Measurements from ENCODE around the gene KIF12.

The KIF12 gene

GRCh38 chr9:114123031-114123977, 24.2 kb upstream of the KIF12 start:
- no peak for DNase-seq

- DNase-seq, result no peak
These were observed 23.3 kb upstream of the KIF12 start for GRCh38 chr9:114122136-114123027.

GRCh38 chr9:114121227-114122135, 22.4 kb upstream of the KIF12 start:
- no peak for DNase-seq

- DNase-seq, result no peak
These were observed 21.3 kb upstream of the KIF12 start for GRCh38 chr9:114120192-114121014.

GRCh38 chr9:114119242-114120191, 20.4 kb upstream of the KIF12 start:
- DNase-seq, result no peak

GRCh38 chr9:114117996-114118830, 19.1 kb upstream of the KIF12 start:
- DNase-seq, result no peak

GRCh38 chr9:114117614-114117995, 18.5 kb upstream of the KIF12 start:
- no peak for DNase-seq

- no peak for DNase-seq
These were observed 17.1 kb upstream of the KIF12 start for GRCh38 chr9:114116126-114116747.

GRCh38 chr9:114115654-114116125, 16.6 kb upstream of the KIF12 start:
- no peak for DNase-seq

GRCh38 chr9:114114364-114114763, 15.3 kb upstream of the KIF12 start:
- DNase-seq, result no peak

GRCh38 chr9:114112778-114113584, 13.9 kb upstream of the KIF12 start:
- DNase-seq, result no peak

GRCh38 chr9:114112325-114112724, 13.2 kb upstream of the KIF12 start:
- DNase-seq, result no peak

- no peak for DNase-seq
These were observed 11.1 kb upstream of the KIF12 start for GRCh38 chr9:114110180-114110579.

GRCh38 chr9:114109124-114109523, 10.0 kb upstream of the KIF12 start:
- no peak for DNase-seq

- no peak for DNase-seq
These were observed 9.1 kb upstream of the KIF12 start for GRCh38 chr9:114108016-114108833.

GRCh38 chr9:114107286-114108001, 8.4 kb upstream of the KIF12 start:
- DNase-seq, result no peak
